Spleen (tissue), 7 donors: Measurements from ENCODE around the gene IFI27.

Experiments
- CTCF ChIP-seq, 11 experiments: fragments of 200-600 bp in 7 of 11; fragments of 450-650 bp in 4 of 11; sonication (generic) in 4 of 11; IDR thresholded peaks in 8 of 11; conservative IDR thresholded peaks in 3 of 11; 1 replicate in 7 of 11; 2 replicates in 4 of 11; pipeline versions ENCODE4 v1.4.0 to v1.8.0; 2016 to 2021; ENCODE audit warnings: antibody characterized with exemption in 11 of 11, inconsistent platforms in 4 of 11, mild to moderate bottlenecking in 1 of 11
- POLR2A ChIP-seq, 3 donors: fragments of 450-650 bp; IDR thresholded peaks; one replicate each; pipeline ENCODE4 v1.5.1; 2017; ENCODE audit warnings: antibody characterized with exemption in 3 of 3, mild to moderate bottlenecking in 1 of 3
- POLR2AphosphoS5 ChIP-seq, 3 donors: sonication (generic); formaldehyde crosslinking; IDR thresholded peaks; one replicate each; pipeline ENCODE4 v1.5.1; 2017; ENCODE audit warnings: antibody characterized with exemption in 3 of 3
- donor health status: DM: no; HTN: no; CAD: no; lungs with moderate emphysema.
- donor health status: DM: no; HTN: no; CAD: no.
- donor health status: DM: no; HTN: no; CAD: no.

GRCh38 chr14:94109915-94110250, 653 bp upstream of the IFI27 start:
- TF ChIP-seq CTCF (IDR thresholded peaks at IDR 0.05 in 8 of 11, conservative IDR thresholded peaks at IDR 0.05 in 3 of 11) (no peak), POLR2AphosphoS5 (IDR thresholded peaks at IDR 0.05) (no peak), POLR2A (IDR thresholded peaks at IDR 0.05) (no peak)
